ENCODE measurements around the gene PRKAG2.
A peak's percentile ranks its signal among the peaks of the same experiment; 100 is the strongest.

The PRKAG2 gene

GRCh38 chr7:151709141-151710038 is 167.5 kb downstream of the PRKAG2 start:
- DNase-seq (ENCODE audit: low spot score), result no peak

- no peak for DNase-seq (ENCODE audit: low spot score)
Observed at GRCh38 chr7:151708610-151709009, 168.3 kb downstream of the PRKAG2 start.

GRCh38 chr7:151707757-151708156 is 169.2 kb downstream of the PRKAG2 start:
- DNase-seq (ENCODE audit: low spot score), result no peak

- DNase-seq (ENCODE audit: low spot score), result no peak
Observed at GRCh38 chr7:151707105-151707469, 169.8 kb downstream of the PRKAG2 start.

- no peak for DNase-seq (ENCODE audit: low spot score)
Observed at GRCh38 chr7:151706277-151707104, 170.4 kb downstream of the PRKAG2 start.

- peak; percentile 84 for DNase-seq (ENCODE audit: low spot score)
Observed at GRCh38 chr7:151705636-151706276, 171.2 kb downstream of the PRKAG2 start.

GRCh38 chr7:151704960-151705635 is 171.8 kb downstream of the PRKAG2 start:
- DNase-seq (ENCODE audit: low spot score), result no peak

- DNase-seq (ENCODE audit: low spot score), result no peak
Observed at GRCh38 chr7:151704299-151704959, 172.5 kb downstream of the PRKAG2 start.

- DNase-seq (ENCODE audit: low spot score), result no peak
Observed at GRCh38 chr7:151702961-151703360, 174.0 kb downstream of the PRKAG2 start.

- DNase-seq (ENCODE audit: low spot score), result no peak
Observed at GRCh38 chr7:151700586-151701165, 176.2 kb downstream of the PRKAG2 start.

GRCh38 chr7:151699928-151700319 is 177.0 kb downstream of the PRKAG2 start:
- no peak for DNase-seq (ENCODE audit: low spot score)

- DNase-seq (ENCODE audit: low spot score), result no peak
Observed at GRCh38 chr7:151699147-151699927, 177.6 kb downstream of the PRKAG2 start.

GRCh38 chr7:151697942-151698341 is 179.0 kb downstream of the PRKAG2 start:
- no peak for DNase-seq (ENCODE audit: low spot score)

- DNase-seq (ENCODE audit: low spot score), result no peak
Observed at GRCh38 chr7:151697515-151697895, 179.4 kb downstream of the PRKAG2 start.

- no peak for DNase-seq (ENCODE audit: low spot score)
Observed at GRCh38 chr7:151696721-151697514, 180.0 kb downstream of the PRKAG2 start.

- DNase-seq (ENCODE audit: low spot score), result no peak
Observed at GRCh38 chr7:151695951-151696541, 180.9 kb downstream of the PRKAG2 start.

- DNase-seq (ENCODE audit: low spot score), result no peak
Observed at GRCh38 chr7:151694828-151695580, 181.9 kb downstream of the PRKAG2 start.

GRCh38 chr7:151694441-151694827 is 182.5 kb downstream of the PRKAG2 start:
- no peak for DNase-seq (ENCODE audit: low spot score)

Measured in hepatic stellate cell (primary cell).